Measurements from ENCODE around the gene ERG. TPM values are rescaled to one million over a fixed set of nuclear protein-coding genes. Genes with fewer than 3 reads are reported as not detected.
A peak's percentile ranks its signal among the peaks of the same experiment; 100 is the strongest.

ERG gene
- total RNA-seq, 1 experiment from 2014 or later, result 4.5 TPM

DNA sequence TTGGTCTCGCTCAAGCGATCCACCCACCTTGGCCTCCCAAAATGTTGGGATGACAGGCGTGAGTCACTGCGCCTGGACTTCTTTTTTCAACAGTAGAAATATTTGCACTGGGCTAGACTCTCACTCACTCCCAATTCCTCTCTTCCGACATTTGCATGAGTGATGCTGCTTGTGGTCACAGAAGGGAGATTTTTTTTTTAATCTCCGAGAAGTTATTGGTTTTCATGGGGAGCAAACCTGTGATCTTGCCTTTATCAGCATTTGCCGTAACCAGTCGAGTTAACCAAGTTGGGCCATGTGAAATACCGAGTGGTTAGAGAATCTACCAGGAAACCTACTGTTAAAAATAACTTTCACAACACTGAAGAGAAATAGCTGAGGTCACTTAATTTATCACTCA, 21.1 kb downstream of the ERG start:
- Mint-ChIP-seq H3K4me1 (peaks cover 56% of the 10 kb centered on the region), H3K27me3 (ENCODE audit: low read depth) (peaks cover 3% of the 10 kb centered on the region; the same call in 1 of the 2 replicates), H3K4me3 (no peak overlapping the region), H3K36me3 (no peaks in the 10 kb centered on the region), H3K9me3 (no peaks in the 10 kb centered on the region), H3K27ac (no peak overlapping the region)
- no peak for DNase-seq (ENCODE audit: low spot score)
- TF ChIP-seq FOXJ3 (CRISPR knock-in tag; IDR thresholded peaks at IDR 0.05; ENCODE audit: borderline replicate concordance), result no peak
- TF ChIP-seq, protein P1, sequence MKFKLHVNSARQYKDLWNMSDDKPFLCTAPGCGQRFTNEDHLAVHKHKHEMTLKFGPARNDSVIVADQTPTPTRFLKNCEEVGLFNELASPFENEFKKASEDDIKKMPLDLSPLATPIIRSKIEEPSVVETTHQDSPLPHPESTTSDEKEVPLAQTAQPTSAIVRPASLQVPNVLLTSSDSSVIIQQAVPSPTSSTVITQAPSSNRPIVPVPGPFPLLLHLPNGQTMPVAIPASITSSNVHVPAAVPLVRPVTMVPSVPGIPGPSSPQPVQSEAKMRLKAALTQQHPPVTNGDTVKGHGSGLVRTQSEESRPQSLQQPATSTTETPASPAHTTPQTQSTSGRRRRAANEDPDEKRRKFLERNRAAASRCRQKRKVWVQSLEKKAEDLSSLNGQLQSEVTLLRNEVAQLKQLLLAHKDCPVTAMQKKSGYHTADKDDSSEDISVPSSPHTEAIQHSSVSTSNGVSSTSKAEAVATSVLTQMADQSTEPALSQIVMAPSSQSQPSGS (CRISPR knock-in tag; IDR thresholded peaks at IDR 0.05; ENCODE audit: borderline replicate concordance, low read depth), result no peak
- TF ChIP-seq, protein P2, sequence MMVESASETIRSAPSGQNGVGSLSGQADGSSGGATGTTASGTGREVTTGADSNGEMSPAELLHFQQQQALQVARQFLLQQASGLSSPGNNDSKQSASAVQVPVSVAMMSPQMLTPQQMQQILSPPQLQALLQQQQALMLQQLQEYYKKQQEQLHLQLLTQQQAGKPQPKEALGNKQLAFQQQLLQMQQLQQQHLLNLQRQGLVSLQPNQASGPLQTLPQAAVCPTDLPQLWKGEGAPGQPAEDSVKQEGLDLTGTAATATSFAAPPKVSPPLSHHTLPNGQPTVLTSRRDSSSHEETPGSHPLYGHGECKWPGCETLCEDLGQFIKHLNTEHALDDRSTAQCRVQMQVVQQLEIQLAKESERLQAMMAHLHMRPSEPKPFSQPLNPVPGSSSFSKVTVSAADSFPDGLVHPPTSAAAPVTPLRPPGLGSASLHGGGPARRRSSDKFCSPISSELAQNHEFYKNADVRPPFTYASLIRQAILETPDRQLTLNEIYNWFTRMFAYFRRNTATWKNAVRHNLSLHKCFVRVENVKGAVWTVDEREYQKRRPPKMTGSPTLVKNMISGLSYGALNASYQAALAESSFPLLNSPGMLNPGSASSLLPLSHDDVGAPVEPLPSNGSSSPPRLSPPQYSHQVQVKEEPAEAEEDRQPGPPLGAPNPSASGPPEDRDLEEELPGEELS (CRISPR knock-in tag; IDR thresholded peaks at IDR 0.05), result no peak
- no peak for TF ChIP-seq CREM (CRISPR knock-in tag; IDR thresholded peaks at IDR 0.05)
- no peak for TF ChIP-seq JAZF1 (CRISPR knock-in tag; IDR thresholded peaks at IDR 0.05)
- TF ChIP-seq, protein P3, sequence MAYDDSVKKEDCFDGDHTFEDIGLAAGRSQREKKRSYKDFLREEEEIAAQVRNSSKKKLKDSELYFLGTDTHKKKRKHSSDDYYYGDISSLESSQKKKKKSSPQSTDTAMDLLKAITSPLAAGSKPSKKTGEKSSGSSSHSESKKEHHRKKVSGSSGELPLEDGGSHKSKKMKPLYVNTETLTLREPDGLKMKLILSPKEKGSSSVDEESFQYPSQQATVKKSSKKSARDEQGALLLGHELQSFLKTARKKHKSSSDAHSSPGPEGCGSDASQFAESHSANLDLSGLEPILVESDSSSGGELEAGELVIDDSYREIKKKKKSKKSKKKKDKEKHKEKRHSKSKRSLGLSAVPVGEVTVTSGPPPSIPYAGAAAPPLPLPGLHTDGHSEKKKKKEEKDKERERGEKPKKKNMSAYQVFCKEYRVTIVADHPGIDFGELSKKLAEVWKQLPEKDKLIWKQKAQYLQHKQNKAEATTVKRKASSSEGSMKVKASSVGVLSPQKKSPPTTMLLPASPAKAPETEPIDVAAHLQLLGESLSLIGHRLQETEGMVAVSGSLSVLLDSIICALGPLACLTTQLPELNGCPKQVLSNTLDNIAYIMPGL (CRISPR knock-in tag; IDR thresholded peaks at IDR 0.05), result no peak
- TF ChIP-seq, protein P4, sequence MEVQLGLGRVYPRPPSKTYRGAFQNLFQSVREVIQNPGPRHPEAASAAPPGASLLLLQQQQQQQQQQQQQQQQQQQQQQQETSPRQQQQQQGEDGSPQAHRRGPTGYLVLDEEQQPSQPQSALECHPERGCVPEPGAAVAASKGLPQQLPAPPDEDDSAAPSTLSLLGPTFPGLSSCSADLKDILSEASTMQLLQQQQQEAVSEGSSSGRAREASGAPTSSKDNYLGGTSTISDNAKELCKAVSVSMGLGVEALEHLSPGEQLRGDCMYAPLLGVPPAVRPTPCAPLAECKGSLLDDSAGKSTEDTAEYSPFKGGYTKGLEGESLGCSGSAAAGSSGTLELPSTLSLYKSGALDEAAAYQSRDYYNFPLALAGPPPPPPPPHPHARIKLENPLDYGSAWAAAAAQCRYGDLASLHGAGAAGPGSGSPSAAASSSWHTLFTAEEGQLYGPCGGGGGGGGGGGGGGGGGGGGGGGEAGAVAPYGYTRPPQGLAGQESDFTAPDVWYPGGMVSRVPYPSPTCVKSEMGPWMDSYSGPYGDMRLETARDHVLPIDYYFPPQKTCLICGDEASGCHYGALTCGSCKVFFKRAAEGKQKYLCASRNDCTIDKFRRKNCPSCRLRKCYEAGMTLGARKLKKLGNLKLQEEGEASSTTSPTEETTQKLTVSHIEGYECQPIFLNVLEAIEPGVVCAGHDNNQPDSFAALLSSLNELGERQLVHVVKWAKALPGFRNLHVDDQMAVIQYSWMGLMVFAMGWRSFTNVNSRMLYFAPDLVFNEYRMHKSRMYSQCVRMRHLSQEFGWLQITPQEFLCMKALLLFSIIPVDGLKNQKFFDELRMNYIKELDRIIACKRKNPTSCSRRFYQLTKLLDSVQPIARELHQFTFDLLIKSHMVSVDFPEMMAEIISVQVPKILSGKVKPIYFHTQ (CRISPR knock-in tag; IDR thresholded peaks at IDR 0.05), result no peak
- TF ChIP-seq RORB (CRISPR knock-in tag; IDR thresholded peaks at IDR 0.05), result no peak
- no peak for TF ChIP-seq ETV6 (CRISPR knock-in tag; IDR thresholded peaks at IDR 0.05)
- TF ChIP-seq ELF4 (CRISPR knock-in tag; IDR thresholded peaks at IDR 0.05; ENCODE audit: low read depth), result no peak
- TF ChIP-seq, protein P5, sequence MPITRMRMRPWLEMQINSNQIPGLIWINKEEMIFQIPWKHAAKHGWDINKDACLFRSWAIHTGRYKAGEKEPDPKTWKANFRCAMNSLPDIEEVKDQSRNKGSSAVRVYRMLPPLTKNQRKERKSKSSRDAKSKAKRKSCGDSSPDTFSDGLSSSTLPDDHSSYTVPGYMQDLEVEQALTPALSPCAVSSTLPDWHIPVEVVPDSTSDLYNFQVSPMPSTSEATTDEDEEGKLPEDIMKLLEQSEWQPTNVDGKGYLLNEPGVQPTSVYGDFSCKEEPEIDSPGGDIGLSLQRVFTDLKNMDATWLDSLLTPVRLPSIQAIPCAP (CRISPR knock-in tag; IDR thresholded peaks at IDR 0.05), result no peak
- no peak for TF ChIP-seq SMAD3 (CRISPR knock-in tag; IDR thresholded peaks at IDR 0.05; ENCODE audit: borderline replicate concordance)
- no peak for TF ChIP-seq SP1 (CRISPR knock-in tag; conservative IDR thresholded peaks at IDR 0.05)
- no peak for TF ChIP-seq ZNF671 (CRISPR knock-in tag; IDR thresholded peaks at IDR 0.05)
- POLR2A ChIA-PET, result no interaction called here
- ATAC-seq, result no peak
- CTCF ChIA-PET, result interaction anchor here (0.7 kb wide), 1 partner anchor 44 kb away, joined by 4 read pairs; no protein-coding TSS in a partner anchor

DNA sequence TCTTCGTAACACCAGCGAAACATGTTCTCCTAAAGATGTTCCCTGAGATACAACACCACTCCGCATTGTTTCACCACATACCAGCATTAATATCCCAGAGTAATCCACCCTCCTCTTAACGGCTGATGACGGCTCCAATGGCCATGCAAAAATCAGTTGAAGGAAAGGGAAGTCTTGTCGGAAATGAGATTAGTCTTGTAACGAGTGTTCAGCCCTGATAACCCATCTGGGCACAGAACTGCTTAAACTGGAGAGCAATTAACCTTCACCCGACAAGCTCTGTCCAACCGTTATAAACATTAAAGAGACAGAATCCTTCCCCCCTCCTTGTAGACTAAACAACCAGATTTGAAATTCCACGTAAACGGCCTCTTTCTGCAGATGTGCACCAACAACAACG, 21.9 kb downstream of the ERG start:
- ATAC-seq, result no peak
- POLR2A ChIA-PET, result no interaction called here

More for the DNA sequence above, 21.9 kb downstream of the ERG start:
- no peak overlapping the region for H3K4me3 Mint-ChIP-seq
- CTCF ChIA-PET, result no interaction called here
- no peaks in the 10 kb centered on the region for H3K9me3 Mint-ChIP-seq
- DNase-seq (ENCODE audit: low spot score), result no peak
- TF ChIP-seq, protein P6, sequence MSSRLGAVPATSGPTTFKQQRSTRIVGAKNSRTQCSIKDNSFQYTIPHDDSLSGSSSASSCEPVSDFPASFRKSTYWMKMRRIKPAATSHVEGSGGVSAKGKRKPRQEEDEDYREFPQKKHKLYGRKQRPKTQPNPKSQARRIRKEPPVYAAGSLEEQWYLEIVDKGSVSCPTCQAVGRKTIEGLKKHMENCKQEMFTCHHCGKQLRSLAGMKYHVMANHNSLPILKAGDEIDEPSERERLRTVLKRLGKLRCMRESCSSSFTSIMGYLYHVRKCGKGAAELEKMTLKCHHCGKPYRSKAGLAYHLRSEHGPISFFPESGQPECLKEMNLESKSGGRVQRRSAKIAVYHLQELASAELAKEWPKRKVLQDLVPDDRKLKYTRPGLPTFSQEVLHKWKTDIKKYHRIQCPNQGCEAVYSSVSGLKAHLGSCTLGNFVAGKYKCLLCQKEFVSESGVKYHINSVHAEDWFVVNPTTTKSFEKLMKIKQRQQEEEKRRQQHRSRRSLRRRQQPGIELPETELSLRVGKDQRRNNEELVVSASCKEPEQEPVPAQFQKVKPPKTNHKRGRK (CRISPR knock-in tag; IDR thresholded peaks at IDR 0.05; ENCODE audit: borderline replicate concordance), result no peak
- TF ChIP-seq, protein P7, sequence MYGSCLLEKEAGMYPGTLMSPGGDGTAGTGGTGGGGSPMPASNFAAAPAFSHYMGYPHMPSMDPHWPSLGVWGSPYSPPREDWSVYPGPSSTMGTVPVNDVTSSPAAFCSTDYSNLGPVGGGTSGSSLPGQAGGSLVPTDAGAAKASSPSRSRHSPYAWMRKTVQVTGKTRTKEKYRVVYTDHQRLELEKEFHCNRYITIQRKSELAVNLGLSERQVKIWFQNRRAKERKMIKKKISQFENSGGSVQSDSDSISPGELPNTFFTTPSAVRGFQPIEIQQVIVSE (CRISPR knock-in tag; IDR thresholded peaks at IDR 0.05; ENCODE audit: borderline replicate concordance), result peak; percentile 60; the same call in 1 of the 2 replicates
- H3K36me3 Mint-ChIP-seq, result no peaks in the 10 kb centered on the region
- H3K27me3 Mint-ChIP-seq (ENCODE audit: low read depth), result peaks cover 3% of the 10 kb centered on the region; the same call in 1 of the 2 replicates
- peaks cover 59% of the 10 kb centered on the region for H3K4me1 Mint-ChIP-seq
- no peak overlapping the region for H3K27ac Mint-ChIP-seq

All from WTC11 (cell line).